Gastrocnemius medialis (tissue), 4 donors: Measurements from ENCODE around the gene B4GAT1. TPM values are rescaled to one million over a fixed set of nuclear protein-coding genes. Genes with fewer than 3 reads are reported as not detected.

Source experiments
- ATAC-seq, 2 donors: fragments of 150-250 bp; one replicate each; pipeline ENCODE4 v1.9.1; 2016
- DNase-seq, 2 donors: peaks; one replicate each; pipeline ENCODE4 v3.0.0-alpha.2; 2019
- H3K27ac ChIP-seq, 4 donors: fragments of 200-600 bp; sonication (generic); 1 replicate in 1 of 4; 2 replicates in 3 of 4; pipeline ENCODE4 v1.5.1; 2016 to 2018; ENCODE audit warnings: mild to moderate bottlenecking in 2 of 4, moderate library complexity in 1 of 4
- H3K27me3 ChIP-seq, 3 donors: fragments of 200-600 bp; sonication (generic) in 2 of 3; 1 replicate in 1 of 3; 2 replicates in 2 of 3; pipeline versions ENCODE4 v1.5.1 to v1.6.0; 2016 to 2019; ENCODE audit warnings: mild to moderate bottlenecking in 1 of 3, moderate library complexity in 1 of 3
- H3K36me3 ChIP-seq, 2 donors: fragments of 200-600 bp; sonication (generic) in 1 of 2; one replicate each; pipeline ENCODE4 v1.5.1; 2017 to 2018
- H3K4me1 ChIP-seq, 2 donors: fragments of 200-600 bp; sonication (generic) in 1 of 2; one replicate each; pipeline ENCODE4 v1.5.1; 2016 to 2017; ENCODE audit warnings: mild to moderate bottlenecking in 2 of 2
- H3K4me3 ChIP-seq, 4 donors: fragments of 200-600 bp; sonication (generic) in 3 of 4; 1 replicate in 1 of 4; 2 replicates in 3 of 4; pipeline ENCODE4 v1.5.1; 2016 to 2019; ENCODE audit warnings: mild to moderate bottlenecking in 2 of 4
- H3K9me3 ChIP-seq, 3 donors: fragments of 200-600 bp; sonication (generic) in 2 of 3; 1 replicate in 1 of 3; 2 replicates in 2 of 3; pipeline ENCODE4 v1.5.1; 2016 to 2019
- CTCF ChIP-seq, 5 experiments: fragments of 450-650 bp in 3 of 5; fragments of 200-600 bp in 2 of 5; sonication (generic) in 2 of 5; IDR thresholded peaks in 4 of 5; conservative IDR thresholded peaks in 1 of 5; 1 replicate in 4 of 5; 2 replicates in 1 of 5; pipeline ENCODE4 v1.5.1; 2016 to 2019; ENCODE audit warnings: antibody characterized with exemption in 5 of 5, mild to moderate bottlenecking in 3 of 5, moderate library complexity in 3 of 5
- POLR2A ChIP-seq, 2 donors: fragments of 450-650 bp; IDR thresholded peaks; one replicate each; pipeline ENCODE4 v1.6.1; 2017; ENCODE audit warnings: antibody characterized with exemption in 2 of 2, mild to moderate bottlenecking in 2 of 2, moderate library complexity in 2 of 2
- in situ Hi-C, 4 donors: fragments of 200-750 bp; cut with MboI; loops; one replicate each; pipeline versions ENCODE4 v1.15.0 to v1.8.0; 2017; ENCODE audit warnings: low sequenced_read_pairs in 4 of 4
- intact Hi-C: fragments of 100-400 bp; cut with DNase I; formaldehyde crosslinking; loops from one replicate; pipeline ENCODE4 v1.15.1; 2023; ENCODE audit warnings: low total_unique reads
- total RNA-seq, 4 donors: library from RNA; depleted of rRNA; stranded (reverse); fragments of >200 nt; gene quantifications; one replicate each; pipeline versions ENCODE4 v1.1.0 to v1.2.3, GENCODE V29; 2016

B4GAT1 gene
- total RNA-seq, result 10 to 100 TPM; 30.3 to 59.7 (median 40.4) TPM

- DNase-seq (peak; percentile 69 to 86), ATAC-seq (peak; percentile 67 to 76)
- TF ChIP-seq CTCF (IDR thresholded peaks at IDR 0.05 in 4 of 5, conservative IDR thresholded peaks at IDR 0.05 in 1 of 5), result peak in 1 of 5 experiments; percentile 13
- TF ChIP-seq POLR2A (IDR thresholded peaks at IDR 0.05), result peak; percentile 31 to 42
- Histone ChIP-seq H3K36me3 (no peaks in the 10 kb centered on the region), H3K9me3 (no peaks in the 10 kb centered on the region), H3K4me3 (peak within 1 kb of the TSS; percentile 83 to 97 (median 90)), H3K27me3 (no peaks in the 10 kb centered on the region), H3K4me1 (peaks cover 35 to 36% of the 10 kb centered on the region in 2 donors), H3K27ac (peak within 1 kb of the TSS; percentile 80 to 91 (median 89))
- intact Hi-C loops, result loop anchor here (2.0 kb wide), 1 partner anchor 23 kb away; the partner anchor contains the start of gene SLC29A2
- in situ Hi-C loops, result no loop called here
Measured at GRCh38 chr11:66347425-66348276, at the start of gene B4GAT1. Gene B4GAT1, minus strand, starts transcription at chr11:66347629. Its CDS starts 84 bp downstream, at chr11:66347545.

GRCh38 chr11:66393954-66394353 lies 46.5 kb upstream of the B4GAT1 start:
- H3K27me3 ChIP-seq, result no peaks in the 10 kb centered on the region
- no peaks in the 10 kb centered on the region for H3K4me1 ChIP-seq
- H3K27ac ChIP-seq, result no peak overlapping the region
- DNase-seq, result no peak
- no peak for ATAC-seq
- TF ChIP-seq CTCF (IDR thresholded peaks at IDR 0.05 in 4 of 5, conservative IDR thresholded peaks at IDR 0.05 in 1 of 5) (no peak), POLR2A (IDR thresholded peaks at IDR 0.05) (no peak)
- intact Hi-C loops, result no loop called here
- in situ Hi-C loops, result loop anchor here in 2 of 4 donors (10.0 kb wide), 1 partner anchor 89 kb away; no protein-coding TSS in a partner anchor
- no peaks in the 10 kb centered on the region for H3K36me3 ChIP-seq
- H3K4me3 ChIP-seq, result no peak overlapping the region
- H3K9me3 ChIP-seq, result no peaks in the 10 kb centered on the region

GRCh38 chr11:66391322-66391721 lies 43.9 kb upstream of the B4GAT1 start:
- intact Hi-C loops (no loop called here), in situ Hi-C loops (loop anchor here in 2 of 4 donors (10.0 kb wide), 1 partner anchor 87 kb away; no protein-coding TSS in a partner anchor)
- H3K4me1 ChIP-seq, result peaks cover 0 to 4% of the 10 kb centered on the region in 2 donors
- no peak for TF ChIP-seq POLR2A (IDR thresholded peaks at IDR 0.05)
- TF ChIP-seq CTCF (IDR thresholded peaks at IDR 0.05 in 4 of 5, conservative IDR thresholded peaks at IDR 0.05 in 1 of 5), result no peak
- ATAC-seq (no peak), DNase-seq (no peak)
- H3K4me3 ChIP-seq, result no peak overlapping the region
- no peak overlapping the region for H3K27ac ChIP-seq
- no peaks in the 10 kb centered on the region for H3K36me3 ChIP-seq
- no peaks in the 10 kb centered on the region for H3K9me3 ChIP-seq
- H3K27me3 ChIP-seq, result no peaks in the 10 kb centered on the region

GRCh38 chr11:66388780-66389386 lies 41.5 kb upstream of the B4GAT1 start:
- Histone ChIP-seq H3K27me3 (no peaks in the 10 kb centered on the region), H3K4me3 (no peak overlapping the region), H3K36me3 (no peaks in the 10 kb centered on the region), H3K9me3 (no peaks in the 10 kb centered on the region), H3K4me1 (peaks cover 8% of the 10 kb centered on the region in 2 donors), H3K27ac (no peak overlapping the region)
- TF ChIP-seq POLR2A (IDR thresholded peaks at IDR 0.05) (no peak), CTCF (IDR thresholded peaks at IDR 0.05 in 4 of 5, conservative IDR thresholded peaks at IDR 0.05 in 1 of 5) (peak; percentile 65 to 90 (median 71))
- in situ Hi-C loops (loop anchor here in 1 of 4 donors (5.0 kb wide), 1 partner anchor 62 kb away; no protein-coding TSS in a partner anchor), intact Hi-C loops (loop anchor here (1.0 kb wide), 3 partner anchors 25 to 77 kb away; no protein-coding TSS in a partner anchor)
- ATAC-seq (peak; percentile 60 to 66), DNase-seq (peak; percentile 51 to 78)
